Measurements from ENCODE around the gene CISD3. TPM values are rescaled to one million over a fixed set of nuclear protein-coding genes. Genes with fewer than 3 reads are reported as not detected.

Gene CISD3
- total RNA-seq, 1 donor from 2014 or later: 5.6 TPM

DNA sequence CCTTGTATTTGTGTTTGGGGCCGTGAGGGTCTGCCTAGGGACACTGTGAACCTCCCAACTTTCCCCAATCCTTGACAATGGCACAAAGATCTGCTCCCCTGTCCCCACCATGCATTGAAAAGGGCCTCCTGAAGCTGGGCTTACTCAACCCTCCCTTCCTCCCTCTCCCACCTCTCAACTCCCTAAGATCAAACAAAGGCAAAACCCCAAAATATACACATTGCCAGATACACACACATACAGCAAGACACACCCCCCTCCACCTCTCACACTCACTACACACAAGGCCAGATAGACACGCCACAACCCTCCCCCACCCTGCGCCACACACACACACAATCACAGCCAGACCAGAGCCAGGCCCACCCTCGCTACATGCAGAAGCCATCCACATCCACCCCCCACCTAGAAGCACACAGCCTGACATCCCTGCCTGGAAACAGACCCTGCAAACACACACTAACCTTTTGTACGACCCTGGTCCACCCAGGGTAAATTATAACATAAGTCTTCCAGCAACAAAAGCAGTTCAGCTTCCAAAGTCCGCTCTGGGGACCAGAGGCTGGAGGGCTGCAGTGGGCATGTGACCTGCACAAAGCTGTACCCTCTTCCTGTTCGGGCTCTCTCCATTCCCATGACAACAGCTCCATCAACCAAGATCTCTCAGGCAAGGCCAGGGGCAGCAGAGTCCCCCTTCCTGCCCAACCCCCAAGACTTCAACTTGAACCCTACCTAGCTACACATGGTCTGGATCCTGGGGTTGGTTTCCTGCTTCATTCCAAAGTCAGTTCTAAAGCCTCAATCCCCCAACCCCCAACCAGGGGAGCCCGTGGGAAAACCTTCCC is 16.1 kb downstream of the CISD3 start:
- Mint-ChIP-seq H3K27ac (peak overlapping the region; percentile 86), H3K4me3 (peak overlapping the region; percentile 91), H3K4me1 (peaks cover 69% of the 10 kb centered on the region), H3K27me3 (ENCODE audit: low read depth) (no peaks in the 10 kb centered on the region), H3K9me3 (no peaks in the 10 kb centered on the region), H3K36me3 (no peaks in the 10 kb centered on the region)
- no peak for DNase-seq (ENCODE audit: low spot score in 2 of 2, unreplicated experiment in 2 of 2)
- no peak for TF ChIP-seq CTCF (IDR thresholded peaks at IDR 0.05; ENCODE audit: unreplicated experiment)

DNA sequence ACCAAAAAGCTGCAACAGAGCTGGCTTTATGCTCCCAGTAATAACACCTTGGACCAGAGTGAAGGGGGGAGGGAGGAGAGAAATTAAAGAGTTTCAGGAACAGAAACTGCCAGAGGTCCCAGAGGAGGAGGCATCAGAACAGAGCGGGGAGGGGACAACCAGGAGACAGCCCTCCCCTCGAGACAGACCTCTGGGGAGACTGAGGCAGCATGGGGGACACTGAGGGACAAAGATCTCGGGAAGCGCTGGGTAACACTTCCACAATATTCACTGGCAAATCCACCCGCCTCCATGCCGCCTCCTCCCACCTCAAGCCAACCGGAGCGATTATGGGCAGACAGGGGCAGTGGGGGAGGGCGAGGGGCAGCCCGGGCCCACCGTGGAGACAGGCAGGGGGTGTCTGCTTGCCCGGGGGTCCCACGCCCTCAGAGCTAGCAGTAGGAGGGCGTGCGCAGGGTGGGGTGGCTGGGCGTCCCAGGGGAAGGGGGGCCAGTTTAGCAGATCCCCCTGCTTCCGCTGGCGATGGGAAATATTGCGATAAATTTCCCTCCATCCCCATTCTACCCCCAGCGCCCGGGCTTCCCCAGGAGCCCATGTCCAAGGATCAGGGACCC is 16.8 kb downstream of the CISD3 start:
- Mint-ChIP-seq H3K9me3 (no peaks in the 10 kb centered on the region), H3K36me3 (no peaks in the 10 kb centered on the region), H3K27ac (peak overlapping the region; percentile 86), H3K27me3 (ENCODE audit: low read depth) (no peaks in the 10 kb centered on the region), H3K4me1 (peaks cover 64% of the 10 kb centered on the region), H3K4me3 (peak overlapping the region; percentile 91)
- no peak for DNase-seq (ENCODE audit: low spot score in 2 of 2, unreplicated experiment in 2 of 2)
- no peak for TF ChIP-seq CTCF (IDR thresholded peaks at IDR 0.05; ENCODE audit: unreplicated experiment)

GRCh38 chr17:38747463-38748148 is 17.5 kb downstream of the CISD3 start:
- Mint-ChIP-seq H3K9me3 (no peaks in the 10 kb centered on the region), H3K4me3 (peak overlapping the region; percentile 91), H3K27me3 (ENCODE audit: low read depth) (no peaks in the 10 kb centered on the region), H3K4me1 (peaks cover 59% of the 10 kb centered on the region), H3K27ac (peak overlapping the region; percentile 76), H3K36me3 (no peaks in the 10 kb centered on the region)
- no peak for TF ChIP-seq CTCF (IDR thresholded peaks at IDR 0.05; ENCODE audit: unreplicated experiment)
- DNase-seq (ENCODE audit: low spot score in 2 of 2, unreplicated experiment in 2 of 2): peak in 1 of 2 experiments; percentile 60

DNA sequence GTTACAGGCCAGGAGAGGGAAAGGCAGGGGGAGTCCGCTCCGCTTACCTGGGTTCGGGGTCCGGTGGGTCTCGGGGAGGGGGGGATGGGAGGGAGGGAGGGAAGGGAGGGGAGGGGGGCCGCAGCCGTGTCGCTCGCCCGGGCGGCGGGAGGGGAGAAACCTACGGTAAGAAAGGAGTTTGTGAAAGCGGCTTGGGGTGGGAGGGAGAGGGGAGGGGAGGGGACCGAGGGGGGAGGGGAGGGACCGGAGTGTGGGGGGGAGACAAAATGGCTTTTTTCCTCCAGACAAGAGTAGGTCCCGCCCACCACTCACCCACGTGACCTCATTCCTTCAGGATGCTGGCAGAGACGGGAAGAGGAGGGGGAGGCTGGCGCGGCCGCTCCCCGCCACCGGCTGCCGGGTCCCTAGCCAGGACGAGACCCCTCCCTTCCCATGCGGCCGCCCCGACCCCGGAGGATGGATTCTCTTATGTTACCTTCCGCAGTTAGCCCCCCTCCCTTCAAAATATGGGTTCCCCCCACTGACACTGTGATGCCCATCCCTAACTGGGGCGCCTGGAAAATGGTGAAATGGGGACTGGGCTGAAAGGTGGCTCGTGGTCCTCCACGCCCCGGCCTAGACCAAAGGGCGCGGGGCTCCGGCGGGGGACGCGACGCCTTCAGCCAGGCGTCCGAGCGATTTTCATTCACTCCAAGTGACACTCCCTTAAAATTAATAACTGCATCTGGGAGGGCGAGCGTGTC is 18.2 kb downstream of the CISD3 start, which contains the start of gene PCGF2:
PCGF2 (minus strand) TSS at position 188 of the 743 bp plus-strand sequence. CDS start 7,934 bp downstream, outside the sequence.
- H3K27me3 Mint-ChIP-seq (ENCODE audit: low read depth): no peaks in the 10 kb centered on the region
- H3K9me3 Mint-ChIP-seq: no peaks in the 10 kb centered on the region
- peak within 1 kb of the TSS; percentile 90 for H3K27ac Mint-ChIP-seq
- no peak for TF ChIP-seq CTCF (IDR thresholded peaks at IDR 0.05; ENCODE audit: unreplicated experiment)
- peak within 1 kb of the TSS; percentile 91 for H3K4me3 Mint-ChIP-seq
- peak; percentile 86 to 88 for DNase-seq (ENCODE audit: low spot score in 2 of 2, unreplicated experiment in 2 of 2)
- peaks cover 54% of the 10 kb centered on the region for H3K4me1 Mint-ChIP-seq
- no peaks in the 10 kb centered on the region for H3K36me3 Mint-ChIP-seq

DNA sequence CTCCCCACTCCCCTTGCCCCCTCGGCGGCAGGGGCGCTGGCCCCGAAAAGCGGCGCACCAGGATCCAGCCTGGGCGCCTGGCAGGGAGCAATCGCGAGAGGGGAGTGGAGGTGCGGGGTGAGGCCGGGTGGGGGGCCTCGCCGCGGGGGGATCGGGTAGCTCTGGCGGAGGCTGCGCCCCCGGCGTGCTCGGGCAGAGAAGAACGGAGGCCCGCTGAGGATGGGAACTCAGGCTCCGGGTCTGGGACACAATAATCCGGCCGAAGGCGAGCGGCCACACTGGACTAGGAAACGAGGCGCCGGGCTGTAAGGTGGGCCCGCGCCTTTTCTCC is 18.7 kb downstream of the CISD3 start:
- H3K36me3 Mint-ChIP-seq: no peaks in the 10 kb centered on the region
- DNase-seq (ENCODE audit: low spot score in 2 of 2, unreplicated experiment in 2 of 2): peak in 1 of 2 experiments; percentile 45
- no peak overlapping the region for H3K27ac Mint-ChIP-seq
- peaks cover 53% of the 10 kb centered on the region for H3K4me1 Mint-ChIP-seq
- peak overlapping the region; percentile 91 for H3K4me3 Mint-ChIP-seq
- H3K27me3 Mint-ChIP-seq (ENCODE audit: low read depth): no peaks in the 10 kb centered on the region
- H3K9me3 Mint-ChIP-seq: no peaks in the 10 kb centered on the region
- TF ChIP-seq CTCF (IDR thresholded peaks at IDR 0.05; ENCODE audit: unreplicated experiment): no peak
